Heart right ventricle (tissue), 16 donors: Measurements from ENCODE around the gene ZNF235. TPM values are rescaled to one million over a fixed set of nuclear protein-coding genes. Genes with fewer than 3 reads are reported as not detected.

ENCODE experiments used
- ATAC-seq, 8 donors: fragments of 200-7000 bp; cut with Tn5 transposase; one replicate each; pipeline ENCODE4 v1.9.1; 2020; ENCODE audit warnings: mild to moderate bottlenecking in 8 of 8, moderate library complexity in 8 of 8, moderate number of reproducible peaks in 1 of 8
- DNase-seq, 2 donors: peaks; one replicate each; pipeline ENCODE4 v3.0.0-alpha.2; 2020
- H3K27ac ChIP-seq, 10 donors: fragments of 200-600 bp; sonication (generic) in 2 of 10; one replicate each; pipeline versions ENCODE4 v1.5.0 to v1.8.0; 2020 to 2022; ENCODE audit warnings: mild to moderate bottlenecking in 3 of 10
- H3K27me3 ChIP-seq, 7 donors: fragments of 200-600 bp; one replicate each; pipeline ENCODE4 v1.8.0; 2021 to 2022; ENCODE audit warnings: mild to moderate bottlenecking in 2 of 7
- H3K36me3 ChIP-seq, 9 donors: fragments of 200-600 bp; sonication (generic) in 1 of 9; one replicate each; pipeline versions ENCODE4 v1.5.0 to v1.8.0; 2020 to 2022; ENCODE audit warnings: mild to moderate bottlenecking in 2 of 9
- H3K4me1 ChIP-seq, 9 donors: fragments of 200-600 bp; sonication (generic) in 1 of 9; one replicate each; pipeline versions ENCODE4 v1.5.0 to v1.8.0; 2020 to 2022; ENCODE audit warnings: mild to moderate bottlenecking in 4 of 9
- H3K4me3 ChIP-seq, 10 donors: fragments of 200-600 bp; sonication (generic) in 2 of 10; one replicate each; pipeline versions ENCODE4 v1.5.0 to v1.8.0; 2020 to 2022; ENCODE audit warnings: mild to moderate bottlenecking in 7 of 10, moderate library complexity in 2 of 10
- H3K9me3 ChIP-seq, 11 donors: fragments of 200-600 bp in 10 of 11; sonication (generic) in 2 of 11; one replicate each; pipeline versions ENCODE4 v1.5.0 to v1.8.0; 2013 to 2022; ENCODE audit warnings: mild to moderate bottlenecking in 2 of 11, control low read depth in 1 of 11, moderate library complexity in 1 of 11
- WGBS, 2 donors: extraction: QIAGEN DNeasy Blood & Tissue Kit; methylation state at CpG; one replicate each; pipeline ENCODE4 v1.1.7; 2013; ENCODE audit warnings: inconsistent platforms in 1 of 2; 5-methylcytosine and 5-hydroxymethylcytosine counted together
- intact Hi-C, 10 donors: fragments of 100-400 bp; cut with DNase I; formaldehyde crosslinking; loops; one replicate each; pipeline versions ENCODE4 v1.11.1 to v1.14.2; 2022
- polyA plus RNA-seq, 2 donors: library from polyadenylated mRNA; stranded (reverse); fragments of 200-250 nt; gene quantifications; one replicate each; pipeline ENCODE4 v1.2.3, GENCODE V29; 2013
- total RNA-seq, 10 donors: library from RNA; stranded (reverse); fragmentation: NEBNext Ultra II Directional in 3 of 10; extraction: Animal tissue kit (Norgen Biotek cat#: 25700) in 3 of 10; gene quantifications; one replicate each; pipeline versions ENCODE4 v1.2.1 to v1.2.4, GENCODE V29; 2021 to 2023
- TF ChIP-seq, protein P1 (sequence below), 9 donors: fragments of 200-600 bp; sonication (generic) in 2 of 9; IDR thresholded peaks; one replicate each; pipeline versions ENCODE4 v1.5.0 to v1.8.0; 2021 to 2022; ENCODE audit warnings: antibody characterized with exemption in 9 of 9, mild to moderate bottlenecking in 5 of 9, moderate library complexity in 1 of 9
- donor health status: Arrhythmogenic right ventricular cardiomyopathy.
- donor health status: ischemic (EF 13 %, LVEDD 7.1; RV severe dilation, severe dysfunction).
- donor health status: healthy with polysubstance abuse.
- donor health status: DM: no; HTN: yes; CAD: no.
- donor health status: DM: no; HTN: no; CAD: no.
- donor health status: ischemic (EF 25% LVEDD 6.9; RV normal size, moderate dysfunction).
- donor health status: ischemic (EF 25% LVEDD 5.7; RV mildly dilated, moderate dysfunction).
- donor health status: healthy.
- donor health status: DM: yes; HTN: yes; CAD: no.
- donor health status: Ischemic cardiomyopathy.
- donor health status: ischemic (EF 35%, LVEDD 5.7; RV mildly dilated, moderate dysfunction).
- donor health status: nonischemic (EF 11% LVEDD 7.7; RV severe dilation, severe dysfunction).
- donor health status: DM: yes; HTN: yes; CAD: no.
- donor health status: PGD.
- donor health status: ischemic (EF 29% LVEDD 5.4; RV normal size, mild dysfunction).
- donor health status: nonischemic (EF 23%, LVEDD 6.1; RV moderate dilation, normal function).

ZNF235 gene
- total and polyA plus RNA-seq, 12 donors: 1.2 to 6.4 (median 3.6) TPM

DNA sequence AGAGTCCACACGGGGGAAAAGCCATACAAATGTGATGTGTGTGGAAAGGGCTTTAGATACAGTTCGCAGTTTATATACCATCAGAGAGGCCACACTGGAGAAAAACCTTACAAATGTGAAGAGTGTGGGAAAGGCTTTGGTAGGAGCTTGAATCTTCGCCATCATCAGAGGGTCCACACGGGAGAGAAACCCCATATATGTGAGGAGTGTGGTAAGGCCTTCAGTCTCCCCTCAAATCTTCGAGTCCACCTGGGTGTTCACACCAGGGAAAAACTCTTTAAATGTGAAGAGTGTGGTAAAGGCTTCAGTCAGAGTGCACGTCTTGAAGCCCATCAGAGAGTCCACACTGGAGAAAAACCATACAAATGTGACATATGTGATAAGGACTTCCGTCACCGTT is 68.4 kb downstream of the ZNF235 start:
- no peak for ATAC-seq
- WGBS, 2 donors: 96 to 98% methylated on average over 8 of the region's 8 CpGs
- no peak for DNase-seq
- Histone ChIP-seq H3K27ac (no peak overlapping the region), H3K27me3 (no peaks in the 10 kb centered on the region), H3K9me3 (peaks cover 0 to 100% (median 65%) of the 10 kb centered on the region in 11 donors), H3K4me1 (no peaks in the 10 kb centered on the region), H3K36me3 (peaks cover 6 to 85% (median 58%) of the 10 kb centered on the region in 9 donors), H3K4me3 (no peak overlapping the region)
- TF ChIP-seq, protein P1, sequence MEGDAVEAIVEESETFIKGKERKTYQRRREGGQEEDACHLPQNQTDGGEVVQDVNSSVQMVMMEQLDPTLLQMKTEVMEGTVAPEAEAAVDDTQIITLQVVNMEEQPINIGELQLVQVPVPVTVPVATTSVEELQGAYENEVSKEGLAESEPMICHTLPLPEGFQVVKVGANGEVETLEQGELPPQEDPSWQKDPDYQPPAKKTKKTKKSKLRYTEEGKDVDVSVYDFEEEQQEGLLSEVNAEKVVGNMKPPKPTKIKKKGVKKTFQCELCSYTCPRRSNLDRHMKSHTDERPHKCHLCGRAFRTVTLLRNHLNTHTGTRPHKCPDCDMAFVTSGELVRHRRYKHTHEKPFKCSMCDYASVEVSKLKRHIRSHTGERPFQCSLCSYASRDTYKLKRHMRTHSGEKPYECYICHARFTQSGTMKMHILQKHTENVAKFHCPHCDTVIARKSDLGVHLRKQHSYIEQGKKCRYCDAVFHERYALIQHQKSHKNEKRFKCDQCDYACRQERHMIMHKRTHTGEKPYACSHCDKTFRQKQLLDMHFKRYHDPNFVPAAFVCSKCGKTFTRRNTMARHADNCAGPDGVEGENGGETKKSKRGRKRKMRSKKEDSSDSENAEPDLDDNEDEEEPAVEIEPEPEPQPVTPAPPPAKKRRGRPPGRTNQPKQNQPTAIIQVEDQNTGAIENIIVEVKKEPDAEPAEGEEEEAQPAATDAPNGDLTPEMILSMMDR (IDR thresholded peaks at IDR 0.05): no peak
- intact Hi-C loops: no loop called here

Other genes with a start within 250 kb of the ZNF235 start
- 1 to 10 TPM; 1.2 to 2.6 (median 1.8) TPM for gene ZNF284, start 232.9 kb downstream of the ZNF235 start, total RNA-seq
- gene ZNF284, start 232.9 kb downstream of the ZNF235 start, polyA plus RNA-seq: 1 to 10 TPM in 1 of 2 donors, under 1 TPM in 1; 0.65 to 1.8 TPM
- gene ZNF224, start 210.7 kb downstream of the ZNF235 start, total RNA-seq: 10 to 100 TPM in 8 of 10 donors, 1 to 10 TPM in 2; 8.1 to 16.0 (median 13.3) TPM
- gene ZNF224, start 210.7 kb downstream of the ZNF235 start, polyA plus RNA-seq: 10 to 100 TPM in 1 of 2 donors, 1 to 10 TPM in 1; 5.1 to 27.8 TPM
- gene ZNF225, start 191.6 kb downstream of the ZNF235 start, total RNA-seq: 1 to 10 TPM; 2.3 to 5.0 (median 3.2) TPM
- 1 to 10 TPM; 1.2 to 2.0 TPM for gene ZNF225, start 191.6 kb downstream of the ZNF235 start, polyA plus RNA-seq
- 10 to 100 TPM in 3 of 10 donors, 1 to 10 TPM in 7; 8.0 to 13.4 (median 9.0) TPM for gene ZNF234, start 163.5 kb downstream of the ZNF235 start, total RNA-seq
- gene ZNF234, start 163.5 kb downstream of the ZNF235 start, polyA plus RNA-seq: 1 to 10 TPM; 2.2 to 6.4 TPM
- gene ZNF226, start 139.9 kb downstream of the ZNF235 start, total RNA-seq: 10 to 100 TPM; 17.0 to 30.6 (median 22.6) TPM
- gene ZNF226, start 139.9 kb downstream of the ZNF235 start, polyA plus RNA-seq: 10 to 100 TPM; 14.6 to 15.8 TPM
- 10 to 100 TPM; 10.6 to 18.1 (median 12.6) TPM for gene ZNF227, start 92.5 kb downstream of the ZNF235 start, total RNA-seq
- gene ZNF227, start 92.5 kb downstream of the ZNF235 start, polyA plus RNA-seq: 1 to 10 TPM; 4.0 to 4.5 TPM
- 10 to 100 TPM in 1 of 10 donors, 1 to 10 TPM in 9; 4.9 to 10.2 (median 6.8) TPM for gene ZNF233, start 45.1 kb downstream of the ZNF235 start, total RNA-seq
- 1 to 10 TPM in 1 of 2 donors, under 1 TPM in 1; 0.67 to 6.0 TPM for gene ZNF233, start 45.1 kb downstream of the ZNF235 start, polyA plus RNA-seq
- gene ZNF112, start 51.7 kb upstream of the ZNF235 start, total RNA-seq: 1 to 10 TPM; 2.6 to 6.4 (median 5.0) TPM
- 1 to 10 TPM; 1.5 to 1.6 TPM for gene ZNF112, start 51.7 kb upstream of the ZNF235 start, polyA plus RNA-seq
- 1 to 10 TPM; 3.3 to 5.0 (median 3.8) TPM for gene ZNF285, start 96.6 kb upstream of the ZNF235 start, total RNA-seq
- gene ZNF285, start 96.6 kb upstream of the ZNF235 start, polyA plus RNA-seq: 1 to 10 TPM; 2.0 to 4.5 TPM
- 10 to 100 TPM in 1 of 10 donors, 1 to 10 TPM in 9; 5.4 to 11.4 (median 6.9) TPM for gene ZNF229, start 143.4 kb upstream of the ZNF235 start, total RNA-seq
- 1 to 10 TPM; 2.4 to 2.6 TPM for gene ZNF229, start 143.4 kb upstream of the ZNF235 start, polyA plus RNA-seq
- 1 to 10 TPM; 3.2 to 6.7 (median 4.6) TPM for gene ZNF180, start 195.5 kb upstream of the ZNF235 start, total RNA-seq
- gene ZNF180, start 195.5 kb upstream of the ZNF235 start, polyA plus RNA-seq: 1 to 10 TPM; 1.7 to 4.5 TPM
- gene CEACAM20, start 224.7 kb upstream of the ZNF235 start, total RNA-seq: not detected
- gene CEACAM20, start 224.7 kb upstream of the ZNF235 start, polyA plus RNA-seq: not detected